HUES64 (cell line): ENCODE results near the gene GALNT14.

Experiments used
- H3K27ac ChIP-seq: 2 replicates; pipeline ENCODE4 v1.7.0; 2013; ENCODE audit warnings: low read depth, low read length, inconsistent platforms
- H3K27me3 ChIP-seq: 2 replicates; pipeline ENCODE4 v1.6.1; 2013; ENCODE audit warnings: mild to moderate bottlenecking, low read length; ENCODE audit not compliant: insufficient read depth
- H3K36me3 ChIP-seq: 2 replicates; pipeline ENCODE4 v1.6.1; 2013; ENCODE audit warnings: mild to moderate bottlenecking, low read length; ENCODE audit not compliant: insufficient read depth
- H3K4me1 ChIP-seq: 2 replicates; pipeline ENCODE4 v1.6.1; 2013; ENCODE audit warnings: mild to moderate bottlenecking, low read length, moderate library complexity; ENCODE audit not compliant: insufficient read depth
- H3K4me3 ChIP-seq: 2 replicates; pipeline ENCODE4 v1.5.1; 2013; ENCODE audit warnings: mild to moderate bottlenecking, low read length, moderate library complexity
- H3K9ac ChIP-seq: 2 replicates; pipeline ENCODE4 v1.6.1; 2013; ENCODE audit warnings: mild to moderate bottlenecking, low read depth, low read length
- H3K9me3 ChIP-seq: 2 replicates; pipeline ENCODE4 v1.6.1; 2013; ENCODE audit warnings: low read depth, low read length; ENCODE audit not compliant: insufficient read depth
- WGBS: fragments of 150-250, 120-280 bp; methylation state at CpG from one replicate; pipeline ENCODE4 v1.1.7; 2013; ENCODE audit warnings: missing lambda C conversion rate; 5-methylcytosine and 5-hydroxymethylcytosine counted together

Gene GALNT14

DNA sequence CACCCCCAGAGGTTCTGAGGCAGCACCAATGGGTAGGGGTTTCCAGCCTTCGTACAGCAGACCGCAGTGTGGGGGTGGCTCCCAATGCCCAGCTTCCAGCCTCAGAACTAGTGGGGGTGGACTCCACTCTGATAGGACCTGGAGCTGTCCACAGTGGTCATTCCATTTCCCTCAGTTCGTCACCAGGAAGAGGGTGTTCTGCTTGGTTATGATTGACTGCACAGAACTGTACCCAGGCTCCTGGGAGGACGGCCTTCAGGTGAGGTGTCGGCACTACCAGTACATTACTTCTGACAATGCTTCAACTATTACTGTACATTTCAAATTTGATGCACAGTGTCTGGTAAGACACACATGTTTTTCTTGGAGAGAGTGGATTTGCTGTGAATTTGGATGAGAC, 180.6 kb downstream of the GALNT14 start:
- H3K27ac ChIP-seq: no peak overlapping the region
- no peaks in the 10 kb centered on the region for H3K36me3 ChIP-seq
- no peaks in the 10 kb centered on the region for H3K27me3 ChIP-seq
- peaks cover 4% of the 10 kb centered on the region; the same call in 1 of the 2 replicates for H3K4me1 ChIP-seq
- H3K4me3 ChIP-seq: no peak overlapping the region
- H3K9ac ChIP-seq: no peak overlapping the region
- 94% methylated on average over 5 of the region's 5 CpGs for WGBS
- H3K9me3 ChIP-seq: no peaks in the 10 kb centered on the region

DNA sequence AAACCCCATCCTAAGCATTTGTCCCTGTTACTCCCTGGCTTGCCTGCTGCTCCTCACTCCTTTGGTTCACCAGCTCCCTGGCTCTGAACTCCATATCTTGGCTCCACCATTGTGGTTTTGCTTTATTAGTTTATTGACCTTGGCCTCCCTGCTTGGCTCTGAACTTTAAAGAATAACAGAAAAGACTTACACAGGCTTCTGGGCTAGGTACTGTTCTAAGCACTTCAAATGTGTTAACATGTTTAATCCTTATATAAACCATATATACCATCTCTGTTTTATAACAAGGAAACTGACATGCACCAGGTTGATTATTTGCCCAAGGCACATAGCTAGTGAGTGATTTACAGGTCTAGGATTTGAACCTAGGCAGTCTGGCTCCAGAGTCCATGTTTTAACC, 181.2 kb downstream of the GALNT14 start:
- H3K9me3 ChIP-seq: no peaks in the 10 kb centered on the region
- no peaks in the 10 kb centered on the region for H3K36me3 ChIP-seq
- H3K4me3 ChIP-seq: no peak overlapping the region
- H3K27me3 ChIP-seq: no peaks in the 10 kb centered on the region
- no peak overlapping the region for H3K9ac ChIP-seq
- no peak overlapping the region for H3K27ac ChIP-seq
- peaks cover 4% of the 10 kb centered on the region; the same call in 1 of the 2 replicates for H3K4me1 ChIP-seq

DNA sequence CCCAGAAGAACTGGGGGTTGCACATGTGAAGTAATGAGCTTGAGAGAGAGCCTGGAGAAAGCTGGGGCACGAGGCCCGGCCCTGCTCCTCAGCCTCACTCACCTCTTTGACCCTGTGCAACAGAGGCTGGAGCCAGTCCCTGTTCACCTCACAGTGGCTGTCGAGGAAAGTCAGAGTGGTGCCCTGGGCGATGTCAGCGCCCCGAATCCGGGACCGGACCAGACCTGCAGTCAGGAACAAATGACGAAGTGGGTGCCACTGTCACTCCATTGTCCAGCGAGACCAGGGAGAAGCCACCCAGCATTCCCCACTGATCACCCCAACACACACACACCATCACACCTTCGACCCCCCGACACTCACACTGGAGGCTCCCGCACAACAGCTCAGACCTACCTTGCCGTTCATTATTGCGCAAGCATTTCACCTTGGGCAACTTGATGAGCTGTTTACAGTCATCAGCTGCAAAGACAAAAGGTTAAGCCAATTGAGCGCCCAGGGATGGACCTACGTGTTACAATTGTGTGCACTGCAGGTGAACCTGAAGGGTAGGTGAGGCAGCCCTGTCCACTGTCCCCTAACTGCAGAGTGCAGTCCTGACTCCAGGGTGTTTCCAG, 182.6 kb downstream of the GALNT14 start:
- no peak overlapping the region for H3K9ac ChIP-seq
- 95% methylated on average over 17 of the region's 17 CpGs for WGBS
- no peaks in the 10 kb centered on the region for H3K9me3 ChIP-seq
- H3K36me3 ChIP-seq: no peaks in the 10 kb centered on the region
- H3K27me3 ChIP-seq: no peaks in the 10 kb centered on the region
- peaks cover 4% of the 10 kb centered on the region; the same call in 1 of the 2 replicates for H3K4me1 ChIP-seq
- H3K27ac ChIP-seq: no peak overlapping the region
- H3K4me3 ChIP-seq: no peak overlapping the region

DNA sequence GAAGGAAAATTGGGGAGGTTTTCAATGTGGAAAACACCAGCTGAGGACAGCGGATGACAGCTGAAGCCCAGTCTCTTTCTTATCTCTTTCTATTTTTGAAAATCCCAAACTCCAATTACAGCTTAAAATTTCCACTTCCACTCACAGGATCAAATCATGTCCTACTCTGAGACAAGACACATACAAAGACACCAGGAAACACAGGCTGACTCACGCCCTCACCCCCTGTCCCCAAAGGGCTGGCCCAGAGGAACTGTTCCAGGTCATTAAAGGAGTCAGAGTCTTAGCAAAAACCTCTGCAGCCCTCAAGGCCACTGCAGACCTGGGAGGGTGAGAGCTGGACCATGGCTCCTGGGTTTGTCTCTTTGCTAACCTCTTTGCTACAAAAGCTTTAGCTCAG, 187.9 kb downstream of the GALNT14 start:
- Histone ChIP-seq H3K36me3 (no peaks in the 10 kb centered on the region), H3K4me3 (no peak overlapping the region), H3K4me1 (no peaks in the 10 kb centered on the region), H3K27me3 (no peaks in the 10 kb centered on the region), H3K27ac (no peak overlapping the region), H3K9ac (no peak overlapping the region), H3K9me3 (no peaks in the 10 kb centered on the region)
- WGBS: 88% methylated on average over 2 of the region's 2 CpGs

- Histone ChIP-seq H3K36me3 (no peaks in the 10 kb centered on the region), H3K27ac (no peak overlapping the region)
Measured at GRCh38 chr2:30949435-30949834, 188.8 kb downstream of the GALNT14 start.

GRCh38 chr2:30948857-30949256, 189.4 kb downstream of the GALNT14 start:
- no peak overlapping the region for H3K4me3 ChIP-seq
- no peak overlapping the region for H3K27ac ChIP-seq
- 91% methylated on average over 2 of the region's 2 CpGs for WGBS
- no peaks in the 10 kb centered on the region for H3K4me1 ChIP-seq
- H3K9ac ChIP-seq: no peak overlapping the region
- H3K9me3 ChIP-seq: no peaks in the 10 kb centered on the region
- H3K36me3 ChIP-seq: no peaks in the 10 kb centered on the region
- no peaks in the 10 kb centered on the region for H3K27me3 ChIP-seq

More at GRCh38 chr2:30949435-30949834, 188.8 kb downstream of the GALNT14 start:
- no peaks in the 10 kb centered on the region for H3K27me3 ChIP-seq
- 82% methylated on average over 4 of the region's 4 CpGs for WGBS
- H3K9me3 ChIP-seq: no peaks in the 10 kb centered on the region
- H3K4me1 ChIP-seq: no peaks in the 10 kb centered on the region
- H3K4me3 ChIP-seq: no peak overlapping the region
- H3K9ac ChIP-seq: no peak overlapping the region

GRCh38 chr2:30948130-30948529, 190.1 kb downstream of the GALNT14 start:
- H3K4me1 ChIP-seq: no peaks in the 10 kb centered on the region
- WGBS: 91% methylated on average over 1 of the region's 1 CpG
- no peak overlapping the region for H3K9ac ChIP-seq
- H3K4me3 ChIP-seq: no peak overlapping the region
- H3K27ac ChIP-seq: no peak overlapping the region
- H3K36me3 ChIP-seq: no peaks in the 10 kb centered on the region
- H3K27me3 ChIP-seq: no peaks in the 10 kb centered on the region
- no peaks in the 10 kb centered on the region for H3K9me3 ChIP-seq

DNA sequence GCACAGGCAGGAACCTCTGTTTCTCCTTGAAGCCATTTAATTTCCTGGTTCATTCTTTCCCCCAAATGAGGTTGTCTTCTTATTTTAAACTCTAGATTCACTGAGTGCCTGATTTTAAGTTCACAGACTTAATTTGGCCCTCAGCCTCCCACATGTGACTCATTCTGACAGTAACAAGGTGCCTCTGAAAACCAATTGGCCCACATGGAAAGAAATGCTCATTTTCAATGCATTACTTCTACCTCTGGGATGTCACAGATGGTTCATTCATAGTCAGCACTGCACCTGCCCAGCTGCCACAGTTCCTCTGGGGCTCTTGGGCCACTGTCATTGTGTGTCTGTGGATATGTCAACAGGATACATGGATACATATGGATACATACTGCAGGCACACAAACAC, 190.6 kb downstream of the GALNT14 start:
- no peaks in the 10 kb centered on the region for H3K27me3 ChIP-seq
- no peaks in the 10 kb centered on the region for H3K9me3 ChIP-seq
- no peaks in the 10 kb centered on the region for H3K36me3 ChIP-seq
- H3K9ac ChIP-seq: no peak overlapping the region
- H3K27ac ChIP-seq: no peak overlapping the region
- peaks cover 1% of the 10 kb centered on the region; the same call in 1 of the 2 replicates for H3K4me1 ChIP-seq
- H3K4me3 ChIP-seq: no peak overlapping the region

GRCh38 chr2:30942419-30942818, 195.8 kb downstream of the GALNT14 start:
- H3K9me3 ChIP-seq: no peaks in the 10 kb centered on the region
- no peak overlapping the region for H3K27ac ChIP-seq
- peaks cover 25% of the 10 kb centered on the region for H3K4me1 ChIP-seq
- H3K27me3 ChIP-seq: no peaks in the 10 kb centered on the region
- WGBS: 63% methylated on average over 5 of the region's 5 CpGs
- H3K9ac ChIP-seq: no peak overlapping the region
- H3K36me3 ChIP-seq: no peaks in the 10 kb centered on the region
- no peak overlapping the region for H3K4me3 ChIP-seq

- H3K4me1 ChIP-seq: peaks cover 28% of the 10 kb centered on the region
- H3K27ac ChIP-seq: no peak overlapping the region
- H3K27me3 ChIP-seq: no peaks in the 10 kb centered on the region
- H3K9ac ChIP-seq: no peak overlapping the region
- 97% methylated on average over 1 of the region's 2 CpGs for WGBS
- no peaks in the 10 kb centered on the region for H3K9me3 ChIP-seq
- H3K36me3 ChIP-seq: no peaks in the 10 kb centered on the region
- no peak overlapping the region for H3K4me3 ChIP-seq
Measured at GRCh38 chr2:30940839-30941238, 197.4 kb downstream of the GALNT14 start.

DNA sequence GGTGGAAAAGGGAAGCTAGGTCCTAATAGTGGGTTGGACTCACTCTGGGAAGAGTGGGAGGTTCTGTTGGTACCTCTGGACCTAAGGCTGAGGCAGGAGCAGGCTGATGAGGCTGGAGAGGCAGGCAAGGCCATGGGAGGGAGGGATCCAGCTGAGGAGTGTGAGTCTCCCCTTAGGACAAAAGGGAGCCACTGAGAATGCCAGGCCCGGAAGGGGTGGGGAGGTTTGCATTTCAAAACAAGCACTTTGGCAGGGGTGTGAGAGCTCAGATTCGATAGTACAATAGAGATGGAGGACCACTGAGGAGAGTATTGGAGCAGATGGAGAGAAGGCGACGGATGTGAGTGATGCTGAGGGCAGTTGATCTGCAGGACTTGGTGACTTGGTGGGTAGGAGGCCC, 198.9 kb downstream of the GALNT14 start:
- peaks cover 28% of the 10 kb centered on the region for H3K4me1 ChIP-seq
- no peaks in the 10 kb centered on the region for H3K9me3 ChIP-seq
- H3K9ac ChIP-seq: no peak overlapping the region
- WGBS: 63% methylated on average over 4 of the region's 4 CpGs
- H3K27ac ChIP-seq: no peak overlapping the region
- H3K36me3 ChIP-seq: no peaks in the 10 kb centered on the region
- H3K4me3 ChIP-seq: no peak overlapping the region
- no peaks in the 10 kb centered on the region for H3K27me3 ChIP-seq

GRCh38 chr2:30938196-30938595, 200.0 kb downstream of the GALNT14 start:
- WGBS: 95% methylated on average over 1 of the region's 1 CpG
- no peak overlapping the region for H3K27ac ChIP-seq
- no peaks in the 10 kb centered on the region for H3K27me3 ChIP-seq
- H3K36me3 ChIP-seq: no peaks in the 10 kb centered on the region
- no peak overlapping the region for H3K9ac ChIP-seq
- H3K4me1 ChIP-seq: peaks cover 28% of the 10 kb centered on the region
- H3K4me3 ChIP-seq: no peak overlapping the region
- no peaks in the 10 kb centered on the region for H3K9me3 ChIP-seq
